GM21786 (cell line): ENCODE results near the gene ANKRD13D.
"Not testable (repeated sequence)": the region's sequence is repeated elsewhere in the genome, so short reads cannot be mapped to it uniquely, and the experiment has no call there.

Experiments used
- ATAC-seq: cut with Tn5 transposase; IDR thresholded peaks from one replicate; pipeline ENCODE4 v1.9.1; 2021; ENCODE audit not compliant: unreplicated experiment

ANKRD13D gene

DNA sequence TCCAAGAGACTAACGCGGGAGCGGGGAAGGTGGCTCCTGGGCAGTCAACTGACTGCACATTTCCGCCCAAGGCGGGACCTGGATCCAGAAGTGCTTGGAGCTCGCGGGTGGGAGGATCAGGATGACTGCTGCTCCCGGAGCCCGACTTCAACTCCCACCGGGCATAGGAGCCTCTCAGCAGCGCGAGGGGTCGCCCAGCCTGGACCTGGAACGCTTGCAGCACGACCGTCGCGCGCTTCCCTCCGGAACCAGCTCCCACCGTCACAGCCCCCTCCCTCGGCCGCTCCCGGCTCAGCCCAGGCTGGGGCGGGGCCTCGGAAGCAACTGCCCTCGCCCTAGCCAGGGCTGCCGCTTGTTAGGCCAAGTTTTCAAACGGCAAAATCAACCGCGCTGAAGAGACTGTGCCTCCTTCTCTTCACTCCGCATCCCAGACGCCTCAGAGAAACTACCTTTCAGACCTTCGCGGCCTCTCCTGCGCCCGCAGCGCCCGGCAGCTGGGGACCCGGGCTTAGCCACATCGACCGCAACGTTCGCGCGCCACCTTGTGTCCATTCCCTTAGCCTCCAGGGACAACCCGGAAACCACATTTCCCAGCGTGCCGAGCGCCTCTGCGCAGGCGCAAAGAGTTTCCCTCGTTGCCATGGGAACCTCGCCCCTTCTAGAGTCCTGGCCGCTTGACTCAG is 28.2 kb downstream of the ANKRD13D start:
- ATAC-seq: peak; percentile 64

DNA sequence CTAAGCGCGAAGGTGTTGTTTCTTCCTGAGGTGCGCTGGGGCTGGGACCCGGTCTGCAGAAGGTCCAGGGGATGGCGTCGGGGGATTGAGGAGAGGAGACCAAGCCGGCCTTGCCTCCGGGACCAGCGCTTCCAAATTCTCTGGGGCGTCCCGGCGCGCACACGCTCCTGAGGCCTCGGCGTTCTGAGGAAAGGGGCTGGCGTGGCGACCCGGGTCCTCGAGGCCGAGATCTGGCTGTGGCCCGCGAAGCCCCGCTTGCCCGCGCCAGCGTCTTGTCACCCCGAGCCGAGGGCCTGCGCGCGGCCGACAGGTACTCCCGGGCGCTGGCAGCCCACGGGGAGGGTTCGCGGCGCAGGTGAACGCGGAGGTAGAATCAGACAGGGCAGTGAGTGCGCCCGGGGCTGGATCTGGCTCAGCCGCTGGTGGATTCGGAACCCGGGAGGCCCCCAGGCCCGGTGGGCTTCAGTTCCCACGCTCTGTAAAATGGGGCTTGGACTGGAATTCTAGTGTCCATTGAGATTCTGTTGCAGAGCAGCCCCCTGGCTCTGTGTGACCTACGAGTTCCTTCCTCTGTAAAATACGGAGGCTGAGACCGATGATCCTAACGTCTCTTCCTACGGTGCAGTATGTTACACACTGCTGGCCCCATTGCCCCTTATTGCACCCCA is 28.9 kb downstream of the ANKRD13D start:
- peak; percentile 13 for ATAC-seq

DNA sequence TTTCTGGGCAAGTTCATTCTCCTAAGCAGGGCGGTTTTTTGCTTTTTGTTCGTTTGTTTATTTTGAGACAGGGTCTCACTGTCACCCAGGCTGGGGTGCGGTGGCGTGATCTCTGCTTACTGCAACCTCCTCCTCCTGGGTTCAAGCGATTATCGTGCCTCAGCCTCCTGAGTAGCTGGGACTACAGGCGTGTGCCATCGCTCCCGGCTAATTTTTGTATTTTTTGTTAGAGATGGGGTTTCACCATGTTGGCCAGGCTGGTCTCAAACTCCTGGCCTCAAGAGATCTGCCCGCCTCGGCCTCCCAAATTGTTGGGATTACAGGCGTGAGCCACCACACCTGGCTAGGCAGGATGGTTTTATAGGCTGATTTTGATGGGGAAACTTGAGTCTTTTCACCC is 29.8 kb downstream of the ANKRD13D start:
- not testable (repeated sequence) for ATAC-seq

DNA sequence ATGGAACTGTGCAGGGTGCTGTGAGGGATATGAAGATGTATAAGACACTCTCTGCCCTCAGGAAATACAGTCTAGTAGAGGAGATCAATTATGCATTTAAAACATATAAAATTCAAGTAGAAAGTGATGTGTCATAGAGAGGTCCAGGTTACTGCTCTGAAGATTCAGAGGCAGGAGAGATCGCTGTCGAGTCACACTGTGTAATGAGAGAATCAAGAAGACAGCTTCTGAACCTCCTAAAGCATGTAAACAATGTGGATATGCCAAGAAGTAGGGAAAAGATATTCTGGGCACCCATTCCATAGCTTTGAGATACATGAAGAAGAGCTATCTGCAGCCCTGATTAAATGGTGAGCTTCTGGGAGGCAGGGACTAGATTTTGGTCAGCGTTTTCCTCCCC is 30.9 kb downstream of the ANKRD13D start:
- ATAC-seq: no peak

DNA sequence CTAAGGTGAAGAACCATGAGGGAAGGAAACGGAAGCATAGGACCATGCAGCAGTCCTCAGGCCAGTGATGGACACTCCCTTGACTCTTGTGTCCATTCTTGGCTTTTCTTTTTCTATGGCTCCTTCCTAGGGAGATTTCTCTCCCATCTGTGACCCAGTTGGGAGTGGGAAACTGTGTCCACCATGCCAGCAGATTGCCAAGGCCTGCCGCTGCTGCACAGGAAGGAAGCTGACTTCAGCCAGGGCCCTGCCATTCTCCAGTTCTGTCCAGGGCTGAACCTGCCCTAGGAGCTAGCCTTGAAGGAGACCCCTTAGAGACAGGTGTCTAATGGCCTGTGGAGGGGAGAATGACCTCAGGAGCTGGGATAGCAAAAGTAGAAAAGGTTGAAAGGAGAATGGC is 31.6 kb downstream of the ANKRD13D start:
- ATAC-seq: no peak

DNA sequence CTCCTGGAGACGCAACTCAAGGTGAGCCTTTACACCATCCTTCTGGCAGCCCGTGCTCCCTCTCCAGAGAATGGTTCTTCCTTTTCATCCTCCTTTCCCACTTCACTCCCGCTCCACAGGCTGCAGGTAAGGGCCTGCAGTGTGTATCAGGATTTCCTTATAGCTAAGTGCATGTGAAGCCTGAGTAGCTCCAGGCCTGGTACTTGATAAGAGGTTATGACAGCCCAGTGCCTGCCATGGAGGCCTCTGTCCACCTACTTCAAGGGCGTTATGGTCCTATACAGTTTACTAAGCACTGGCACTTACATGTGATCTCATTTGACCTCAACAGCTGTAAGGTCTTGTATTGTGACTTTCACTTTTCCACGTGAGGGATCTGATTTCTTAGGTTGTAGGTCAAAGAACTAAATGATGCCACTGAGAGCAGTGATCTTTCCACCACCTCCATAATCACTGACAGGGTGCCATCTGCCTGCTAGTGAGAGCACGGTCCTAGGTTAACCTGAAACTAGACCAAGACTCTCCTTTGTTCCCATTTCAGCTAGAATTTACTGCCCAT is 32.3 kb downstream of the ANKRD13D start:
- no peak for ATAC-seq

DNA sequence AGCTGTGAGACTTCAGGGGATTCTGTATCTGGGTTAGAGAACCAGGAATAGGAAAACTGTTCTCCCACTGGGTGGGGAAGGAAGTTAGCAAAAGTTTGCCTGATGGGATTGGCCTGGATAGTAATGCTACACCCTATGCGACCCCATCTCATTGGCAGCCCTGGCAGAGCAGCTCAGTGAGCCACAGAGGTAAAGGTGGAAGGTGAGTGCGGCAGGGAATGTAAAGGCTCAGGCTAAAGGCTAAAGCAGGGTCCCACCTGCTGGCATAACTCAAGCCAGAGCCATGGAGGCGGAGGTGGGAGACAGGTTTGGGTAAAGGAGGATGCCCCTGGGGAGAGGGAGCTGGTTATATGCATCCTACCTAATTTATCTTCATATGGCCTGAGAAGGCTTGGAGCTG is 32.9 kb downstream of the ANKRD13D start:
- ATAC-seq: no peak

DNA sequence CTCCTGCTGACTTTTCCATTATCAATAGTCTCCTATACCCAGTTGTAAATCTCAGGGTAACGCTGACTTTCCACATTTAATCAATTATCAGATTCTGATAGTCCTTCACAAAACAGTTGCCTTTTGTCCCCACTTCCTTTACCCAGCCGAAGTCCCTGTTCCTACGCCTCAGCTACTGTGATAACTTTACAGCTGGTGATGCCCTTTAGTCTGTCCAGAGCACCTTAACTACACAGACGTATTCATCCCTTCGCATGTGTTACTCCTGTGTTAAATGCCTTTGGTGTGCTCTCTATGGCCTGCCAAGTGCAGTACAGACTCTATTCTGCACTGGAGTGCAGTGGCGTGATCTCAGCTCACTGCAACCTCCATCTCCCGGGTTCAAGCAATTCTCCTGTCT is 34.4 kb downstream of the ANKRD13D start:
- no peak for ATAC-seq

DNA sequence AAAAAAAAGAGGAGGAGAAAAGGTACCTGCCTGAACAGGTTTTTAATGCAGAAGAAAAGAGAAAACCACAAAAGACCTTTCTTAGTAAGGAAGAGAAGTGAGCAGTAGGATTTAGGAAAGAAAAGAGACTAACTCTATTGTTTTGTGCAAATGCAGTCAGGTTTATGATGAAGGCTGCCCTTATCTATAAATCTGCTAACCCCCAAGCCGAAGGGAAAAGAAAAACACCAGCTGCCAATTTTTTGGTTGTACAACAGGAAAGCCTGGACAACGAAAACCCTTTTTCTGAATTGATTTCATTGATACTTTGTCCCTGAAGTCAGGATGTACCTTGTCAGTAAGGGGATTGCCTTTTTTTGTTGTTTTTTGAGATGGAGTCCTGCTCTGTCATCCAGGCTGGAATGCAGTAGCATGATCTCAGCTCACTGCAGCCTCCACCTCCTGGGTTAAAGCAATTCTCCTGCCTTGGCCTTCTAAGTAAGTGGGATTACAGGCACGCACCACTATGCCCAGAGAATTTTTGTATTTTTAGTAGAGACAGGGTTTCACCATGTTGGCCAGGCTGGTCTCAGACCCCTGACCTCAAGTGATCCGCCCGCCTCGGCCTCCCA is 43.1 kb downstream of the ANKRD13D start:
- no peak for ATAC-seq

DNA sequence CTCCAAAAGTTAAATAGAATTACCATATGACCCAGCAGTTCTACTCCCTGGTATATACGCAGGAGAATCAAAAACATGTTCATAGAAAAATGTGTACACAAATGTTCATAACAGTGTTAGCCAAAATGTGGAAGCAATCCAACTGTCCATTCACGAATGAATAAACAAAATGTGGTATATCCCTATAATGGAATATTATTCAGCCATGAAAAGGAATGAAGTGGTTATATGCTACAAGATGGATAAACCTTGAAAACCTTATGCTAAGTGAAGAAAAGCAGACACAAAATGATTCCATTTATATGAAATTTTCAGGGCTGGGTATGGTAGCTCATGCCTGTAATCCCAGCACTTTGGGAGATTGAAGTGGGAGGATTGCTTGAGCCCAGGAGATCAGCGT is 48.2 kb downstream of the ANKRD13D start:
- no peak for ATAC-seq

DNA sequence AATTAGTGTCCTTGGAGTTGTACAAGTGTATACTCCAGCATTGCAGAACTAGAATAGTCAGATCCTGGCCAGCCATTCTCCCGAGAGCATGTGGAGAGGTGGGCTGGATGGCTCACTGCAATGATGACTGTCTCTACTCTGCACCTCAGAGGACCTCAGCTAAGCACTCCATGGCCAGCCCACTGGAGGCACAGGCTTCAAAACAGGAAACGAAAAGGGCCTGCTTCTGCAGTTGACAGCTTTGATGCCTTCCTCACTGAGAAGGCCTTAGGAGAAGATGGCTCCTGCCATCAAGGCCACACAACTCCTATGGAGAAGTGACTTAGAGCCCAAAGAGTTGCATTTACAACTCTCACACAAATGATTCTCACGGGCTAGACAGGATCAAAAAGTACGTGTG is 55.2 kb downstream of the ANKRD13D start:
- ATAC-seq: no peak

DNA sequence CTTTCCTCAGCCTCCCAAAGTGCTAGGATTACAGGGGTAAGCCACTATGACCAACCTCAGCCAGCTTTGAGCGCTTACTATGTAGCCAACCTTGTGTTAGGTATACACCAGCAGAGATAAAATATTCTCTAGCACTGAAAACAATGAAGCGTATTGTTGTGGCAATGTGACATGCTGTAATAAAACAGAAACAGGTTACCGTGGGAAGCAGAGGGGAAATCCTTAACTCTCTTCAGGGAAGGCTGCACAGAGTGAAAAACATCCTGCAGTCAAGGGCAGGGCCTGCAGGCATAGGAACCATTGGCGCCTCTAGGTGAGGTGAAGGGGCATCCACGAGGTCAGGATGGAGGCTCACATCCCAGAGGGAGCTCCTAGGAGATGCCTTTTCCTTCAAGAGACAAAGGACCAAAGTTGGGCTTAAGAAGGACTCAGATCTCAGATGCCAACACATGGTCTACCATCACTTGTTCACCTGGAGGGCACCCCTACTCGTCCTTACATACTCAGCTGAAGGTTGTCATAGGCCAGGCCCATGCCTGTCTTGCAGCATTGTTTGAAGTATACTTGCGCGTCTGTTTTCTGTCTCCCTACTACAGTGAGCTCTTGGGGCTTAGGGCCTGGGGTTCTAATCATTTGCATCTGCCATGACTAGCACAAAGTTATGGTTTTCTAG is 56.3 kb downstream of the ANKRD13D start:
- ATAC-seq: no peak

DNA sequence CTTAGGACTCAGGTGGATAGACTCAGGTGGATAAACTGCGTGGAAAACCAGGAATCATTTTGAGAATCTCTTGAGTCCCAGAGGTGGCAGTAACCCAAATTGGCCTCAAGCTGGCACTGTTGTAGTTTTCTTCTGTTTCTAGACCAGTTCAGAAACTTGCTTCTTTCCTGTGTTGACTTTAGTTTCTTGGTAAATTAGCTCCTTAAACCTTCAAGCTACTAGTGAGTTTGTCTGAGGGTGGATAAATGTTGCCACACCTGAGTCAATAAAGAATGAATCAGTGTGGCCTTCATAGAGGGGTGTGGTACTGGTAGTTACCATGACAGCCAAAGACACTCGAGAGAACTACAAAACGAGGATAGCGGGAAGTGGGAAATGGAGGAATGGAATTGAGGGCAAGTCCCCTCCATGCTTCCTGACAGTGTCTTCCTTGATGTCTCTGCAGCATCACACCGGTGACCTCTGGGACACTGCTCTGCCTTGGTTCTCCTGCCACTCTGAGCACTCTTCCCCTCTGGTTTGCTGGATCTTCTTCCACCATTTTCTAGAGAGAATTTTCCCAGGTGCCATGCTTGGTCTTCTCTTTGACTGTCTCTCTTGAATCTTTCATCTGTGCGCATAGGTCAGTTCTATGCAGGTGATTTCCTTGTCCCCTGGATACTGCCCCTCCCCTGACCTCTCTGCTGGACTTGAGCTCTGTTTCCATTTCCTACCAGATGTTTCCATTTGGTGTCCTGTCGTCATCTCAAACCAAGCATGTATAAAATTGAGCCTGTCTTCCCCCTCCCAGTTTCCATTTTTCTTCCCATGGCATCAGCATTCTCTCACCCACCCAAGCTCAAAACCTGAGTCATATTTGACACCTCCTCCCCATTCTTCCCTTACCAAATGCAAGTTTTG is 57.1 kb downstream of the ANKRD13D start:
- ATAC-seq: no peak

DNA sequence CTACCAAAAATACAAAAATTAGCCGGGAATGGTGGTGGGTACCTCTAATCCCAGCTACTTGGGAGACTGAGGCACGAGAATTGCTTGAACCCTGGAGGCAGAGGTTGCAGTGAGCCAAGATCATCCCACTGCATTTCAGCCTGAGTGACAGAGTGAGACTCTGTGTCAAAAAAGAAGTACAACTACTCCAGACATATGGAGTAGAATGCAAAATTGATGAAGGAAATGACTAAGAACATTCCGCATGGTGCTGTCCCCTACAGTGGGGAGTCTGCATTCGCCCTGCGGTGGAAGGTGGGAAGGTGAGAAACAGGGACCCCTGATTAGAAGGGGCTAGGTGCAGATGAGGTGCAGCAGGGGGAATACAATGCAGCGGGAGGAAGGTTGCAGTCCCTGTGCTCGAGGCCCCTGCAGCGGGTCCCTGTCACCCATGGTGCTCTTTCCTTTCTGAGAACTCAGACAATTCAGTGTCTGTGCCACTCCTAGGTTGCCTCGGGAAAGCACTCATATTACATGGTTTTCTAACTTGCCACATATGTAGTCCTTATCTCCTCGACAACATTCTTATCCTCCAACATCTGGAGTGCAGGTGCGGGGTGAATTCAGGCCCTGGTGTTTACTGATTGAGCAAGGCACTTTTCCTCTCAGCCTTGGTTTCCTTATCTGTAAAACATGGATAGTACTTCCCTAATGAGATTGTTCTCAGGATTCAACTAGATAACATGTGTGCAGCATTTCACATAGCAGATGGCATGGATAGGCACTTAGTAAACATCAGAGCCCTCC is 59.1 kb downstream of the ANKRD13D start:
- no peak for ATAC-seq

DNA sequence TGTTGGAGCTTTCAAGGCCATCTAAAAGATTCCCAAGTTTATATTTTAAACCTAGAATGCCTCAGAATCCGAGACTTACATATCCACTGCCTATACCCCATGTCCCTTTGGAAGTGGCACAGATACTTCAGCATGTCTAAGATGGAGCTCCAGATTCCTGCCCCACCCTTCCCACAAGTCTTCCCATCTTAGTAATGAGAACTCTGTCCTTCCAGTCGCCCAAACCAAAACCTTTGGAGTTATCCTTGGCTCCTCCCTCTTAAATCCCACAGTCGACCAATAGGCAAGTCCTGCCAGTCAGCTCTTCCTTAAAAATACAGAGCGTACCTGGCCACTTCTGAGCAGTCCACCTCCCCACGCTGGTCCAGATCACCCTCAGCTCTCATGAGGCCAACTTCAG is 59.9 kb downstream of the ANKRD13D start:
- no peak for ATAC-seq

DNA sequence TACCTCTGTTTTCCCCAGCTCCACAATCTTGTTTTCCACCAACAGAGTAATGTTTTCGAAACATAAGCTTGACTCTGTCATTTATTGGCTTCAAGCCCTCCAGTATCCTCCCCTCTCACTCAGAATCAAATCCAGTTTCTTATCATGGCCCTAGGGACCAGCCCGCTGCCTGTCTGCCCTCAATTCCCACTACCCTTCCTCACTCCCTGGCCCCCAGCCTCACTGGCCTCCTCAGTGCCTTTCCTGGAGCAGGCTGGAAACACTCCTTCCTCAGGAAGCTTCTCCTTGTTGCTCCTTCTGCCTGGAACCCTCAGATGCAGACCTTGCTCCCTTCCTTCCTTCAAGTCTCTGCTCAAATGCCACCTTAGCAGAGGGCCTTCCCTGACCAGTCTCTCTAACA is 60.4 kb downstream of the ANKRD13D start:
- no peak for ATAC-seq

DNA sequence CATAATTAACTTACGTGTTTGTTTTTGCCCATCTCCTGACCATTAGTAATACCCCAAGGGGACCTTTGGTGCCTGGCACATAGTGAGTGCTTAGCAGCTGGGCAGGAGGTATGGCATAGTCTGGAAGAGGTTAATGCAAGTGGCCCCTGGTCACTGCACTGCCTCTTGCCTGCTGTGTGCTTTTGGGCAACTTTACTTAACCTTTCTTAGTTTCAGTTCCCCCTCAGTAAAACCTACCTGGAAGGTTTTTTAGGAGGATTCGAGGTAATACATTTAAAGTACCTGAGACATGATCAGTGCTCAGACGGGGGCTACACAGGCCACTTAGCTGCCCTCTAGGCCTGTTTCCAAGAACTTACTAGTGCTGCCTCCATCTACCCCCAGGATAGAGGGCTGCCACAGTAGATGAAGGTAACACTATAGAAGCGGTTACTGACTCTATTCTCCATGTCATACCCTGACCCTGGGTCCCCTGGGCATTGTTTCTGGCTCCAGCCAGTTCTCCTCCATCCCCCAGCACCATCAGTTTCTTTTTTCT is 60.9 kb downstream of the ANKRD13D start:
- ATAC-seq: no peak

DNA sequence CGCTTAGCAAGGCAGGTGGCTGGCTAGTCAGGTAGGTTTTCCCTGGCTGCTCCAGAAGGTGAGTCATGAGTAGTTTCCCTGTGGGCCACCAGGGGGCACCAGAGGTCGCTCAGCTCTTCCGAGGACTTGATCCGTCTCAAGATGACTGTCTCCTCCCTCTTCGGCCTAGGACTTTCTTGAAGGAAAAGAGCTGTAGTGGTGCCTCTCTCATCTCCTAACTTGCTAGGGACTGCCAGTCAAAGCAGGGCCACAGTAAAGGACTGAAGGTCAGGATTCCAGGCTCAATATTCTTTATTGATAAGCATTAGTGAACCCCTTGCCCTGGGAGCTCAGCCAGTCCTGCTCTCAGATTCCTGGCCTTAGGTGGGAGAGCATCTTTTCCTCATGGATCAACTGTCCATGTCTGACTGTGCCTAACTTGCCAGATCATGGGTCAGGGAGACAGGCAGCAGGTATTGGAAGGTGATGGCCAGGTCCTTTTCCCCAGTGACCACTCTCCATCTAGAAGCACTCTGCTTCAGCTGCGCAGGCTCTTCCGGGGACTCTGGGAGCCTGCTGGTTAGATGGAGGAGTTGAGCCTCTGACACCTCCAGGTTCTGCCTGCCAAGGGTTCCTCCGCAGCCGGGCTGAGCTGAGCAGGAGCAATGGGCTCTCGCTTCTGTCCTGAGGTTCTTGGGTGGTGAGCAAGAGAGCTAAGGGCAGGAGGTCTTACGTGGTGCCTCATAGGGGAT is 62.3 kb downstream of the ANKRD13D start:
- no peak for ATAC-seq
